GM12878 (cell line): ENCODE results near the gene CACFD1. TPM values are rescaled to one million over a fixed set of nuclear protein-coding genes. Genes with fewer than 3 reads are reported as not detected.

Experiments
- ATAC-seq: fragments of 200-7000 bp; cut with Tn5 transposase; 3 replicates; pipeline ENCODE4 v1.9.1; 2020; ENCODE audit warnings: mild to moderate bottlenecking, moderate library complexity
- BruUV-seq: library from RNA; stranded (reverse); fragments of 400-500 nt; replicated peaks from 2 replicates; lab custom pipeline; 2021; lab: Mats Ljungman, UMichigan
- CTCF ChIA-PET: fragments of 300-600 bp; sonication (Branson Sonifier 250); formaldehyde crosslinking; extraction: SDS; loops from one replicate; lab custom pipeline; 2021; ENCODE audit warnings: inconsistent platforms; lab: Yijun Ruan, JAX
- POLR2A ChIA-PET: fragments of 350-600 bp; formaldehyde crosslinking; extraction: SDS; loops from one replicate; lab custom pipeline; 2021; ENCODE audit warnings: inconsistent platforms; lab: Charles Lee
- RAD21 ChIA-PET: fragments of 300-600 bp; sonication (Branson Sonifier 250); formaldehyde crosslinking; loops from one replicate; lab custom pipeline; 2023; ENCODE audit warnings: antibody characterized with exemption; ENCODE audit not compliant: unreplicated experiment; lab: Charles Lee
- SMC1A ChIA-PET: fragments of 300-600 bp; sonication (Branson Sonifier 250); formaldehyde crosslinking; loops from one replicate; lab custom pipeline; 2023; ENCODE audit not compliant: unreplicated experiment, uncharacterized antibody; lab: Charles Lee
- DNase-seq: peaks from one replicate; pipeline ENCODE4 v3.0.0-alpha.2; 2011; ENCODE audit warnings: low read depth, low spot score
- FAIRE-seq: peaks from 3 replicates; lab custom pipeline; 2011; peaks lifted over from hg19 to GRCh38; lab: Jason Lieb, UNC
- H2AFZ ChIP-seq: 2 replicates; pipeline ENCODE4 v1.6.0; 2011; ENCODE audit warnings: low read depth, low read length, control low read depth; ENCODE audit not compliant: control insufficient read depth
- H3K27ac ChIP-seq: 2 replicates; pipeline ENCODE4 v1.5.1; 2011; ENCODE audit warnings: control low read depth; ENCODE audit not compliant: control insufficient read depth, insufficient read depth
- H3K27me3 ChIP-seq, 2 experiments: replicated peaks in 1 of 2; 2 replicates each; pipeline versions ENCODE4 v1.6.0 to v1.6.1; 2011; ENCODE audit warnings: low read length in 1 of 2; ENCODE audit not compliant: control insufficient read depth in 2 of 2, insufficient read depth in 2 of 2
- H3K36me3 ChIP-seq, 2 experiments: 2 replicates each; pipeline ENCODE4 v1.5.1; 2011; ENCODE audit warnings: low read length in 1 of 2; ENCODE audit not compliant: control insufficient read depth in 2 of 2, insufficient read depth in 2 of 2
- H3K4me1 ChIP-seq: 2 replicates; pipeline ENCODE4 v1.6.1; 2011; ENCODE audit warnings: mild to moderate bottlenecking, low read length, moderate library complexity, mixed read lengths; ENCODE audit not compliant: control insufficient read depth, insufficient read depth
- H3K4me2 ChIP-seq: 2 replicates; pipeline ENCODE4 v1.6.0; 2011; ENCODE audit warnings: control low read depth; ENCODE audit not compliant: control insufficient read depth, insufficient read depth
- H3K4me3 ChIP-seq: fragments of 200-600 bp; sonication (generic); 2 replicates; pipeline ENCODE4 v1.5.1; 2016
- H3K79me2 ChIP-seq: 2 replicates; pipeline ENCODE4 v1.6.0; 2011; ENCODE audit warnings: low read length; ENCODE audit not compliant: control insufficient read depth, insufficient read depth
- H3K9ac ChIP-seq: 2 replicates; pipeline ENCODE4 v1.8.0; 2011; ENCODE audit warnings: low read length, control low read depth, mixed read lengths; ENCODE audit not compliant: control insufficient read depth, insufficient read depth
- H3K9me3 ChIP-seq: replicated peaks from 3 replicates; pipeline ENCODE4 v1.5.1; 2011; ENCODE audit warnings: mild to moderate bottlenecking, low read length; ENCODE audit not compliant: control insufficient read depth, insufficient read depth
- H4K20me1 ChIP-seq: 2 replicates; pipeline ENCODE4 v1.6.0; 2011; ENCODE audit not compliant: control insufficient read depth, insufficient read depth
- CEBPB ChIP-seq, 2 experiments: fragments of 150-350 bp in 1 of 2; IDR thresholded peaks; 2 replicates each; pipeline ENCODE4 v1.6.1; 2012 to 2014; ENCODE audit warnings: low read depth in 2 of 2, low read length in 2 of 2, borderline replicate concordance in 1 of 2, inconsistent platforms in 1 of 2
- CUX1 ChIP-seq: IDR thresholded peaks from 2 replicates; pipeline ENCODE4 v1.6.1; 2012; ENCODE audit warnings: improper control_type of control experiment, low read depth, low read length; ENCODE audit not compliant: insufficient replicate concordance
- E4F1 ChIP-seq: fragments of 450-650 bp; IDR thresholded peaks from 2 replicates; pipeline ENCODE4 v1.6.1; 2018; ENCODE audit warnings: borderline replicate concordance, mild to moderate bottlenecking; ENCODE audit not compliant: partially characterized antibody
- ELK1 ChIP-seq: IDR thresholded peaks from 2 replicates; pipeline ENCODE4 v1.6.1; 2012; ENCODE audit warnings: low read depth, low read length, improper control_type of control experiment
- NFIC ChIP-seq: IDR thresholded peaks from 2 replicates; pipeline ENCODE4 v1.6.1; 2012; ENCODE audit warnings: low read depth, mild to moderate bottlenecking, inconsistent platforms, low read length, moderate library complexity
- NR2C2 ChIP-seq: IDR thresholded peaks from 2 replicates; pipeline ENCODE4 v1.6.1; 2011; ENCODE audit warnings: borderline replicate concordance, low read depth; ENCODE audit not compliant: control insufficient read depth, insufficient read length
- NR2F1 ChIP-seq: fragments of 450-650 bp; conservative IDR thresholded peaks from 2 replicates; pipeline ENCODE4 v1.6.1; 2017; ENCODE audit warnings: mild to moderate bottlenecking
- PAX5 ChIP-seq: IDR thresholded peaks from 2 replicates; pipeline ENCODE4 v1.6.1; 2011; ENCODE audit warnings: low read depth, low read length, borderline replicate concordance
- POLR2A ChIP-seq: IDR thresholded peaks from 2 replicates; pipeline ENCODE4 v1.6.1; 2011; ENCODE audit warnings: low read depth, mild to moderate bottlenecking, low read length
- RELA ChIP-seq: fragments of 450-650 bp; IDR thresholded peaks from 2 replicates; pipeline ENCODE4 v1.8.0; 2014; ENCODE audit warnings: borderline replicate concordance; ENCODE audit not compliant: partially characterized antibody
- RFX5 ChIP-seq: IDR thresholded peaks from 2 replicates; pipeline ENCODE4 v1.6.1; 2011; ENCODE audit warnings: low read depth, low read length, improper control_type of control experiment
- WGBS: methylation state at CpG from one replicate; pipeline ENCODE4 v1.1.6; 2016; ENCODE audit warnings: low lambda C conversion rate; ENCODE audit not compliant: insufficient replicate concordance, insufficient coverage; ENCODE audit errors: missing lambda C conversion rate; 5-methylcytosine and 5-hydroxymethylcytosine counted together
- in situ Hi-C: fragments of 300-500 bp; cut with MboI; formaldehyde crosslinking; loops from 9 replicates; pipeline ENCODE4 v1.14.3; 2018; ENCODE audit warnings: mixed read lengths
- intact Hi-C: fragments of 100-400 bp; cut with micrococcal nuclease; formaldehyde crosslinking; loops from one replicate; pipeline ENCODE4 v1.14.2; 2022; ENCODE audit not compliant: unreplicated experiment
- polyA plus RNA-seq, 11 experiments: library from polyadenylated mRNA; depleted of rRNA in 4 of 11; unstranded in 6 of 11; stranded (reverse) in 5 of 11; fragments of >200 nt; fragmentation: Nextera tagmentation in 4 of 11; fragmentation: Illumina TruSeq in 1 of 11; extraction: Ambion mirVana in 4 of 11; extraction: Trizol in 1 of 11; gene quantifications; 1 replicate in 1 of 11; 2 replicates in 10 of 11; pipeline versions ENCODE4 v1.2.1 to v1.2.3, GENCODE V29; 2011 to 2016; ENCODE audit warnings: inconsistent platforms in 2 of 11, missing spikeins in 2 of 11, low read depth in 1 of 11
- total RNA-seq, 4 experiments: library from RNA; depleted of rRNA in 3 of 4; stranded (reverse); fragments of >200 nt in 3 of 4; fragmentation: Illumina TruSeq in 1 of 4; extraction: Trizol in 1 of 4; gene quantifications; 2 replicates each; pipeline versions ENCODE4 v1.2.1 to v1.2.3, GENCODE V29; 2013 to 2021

Gene CACFD1
- total and polyA plus RNA-seq, 10 of the 15 experiments (the other 5 are each of a cell fraction or from before 2014, with no cell fraction given) = 0.09 to 5.8 (median 1.4) TPM; not detected in 1

GRCh38 chr9:133511607-133512006, 51.8 kb downstream of the CACFD1 start:
- BruUV-seq = no TSS peak

More at GRCh38 chr9:133511607-133512006, 51.8 kb downstream of the CACFD1 start:
- no peaks in the 10 kb centered on the region for H3K9me3 ChIP-seq
- intact Hi-C loops = no loop called here
- FAIRE-seq = no peak
- ChIA-PET CTCF (no interaction called here), RAD21 (no interaction called here), SMC1A (no interaction called here), POLR2A (no interaction called here)
- no peaks in the 10 kb centered on the region for H3K4me1 ChIP-seq
- no peak for DNase-seq
- TF ChIP-seq CUX1 (no peak), PAX5 (no peak), NFIC (no peak), RELA (no peak), E4F1 (no peak), ELK1 (no peak), RFX5 (no peak), POLR2A (no peak), NR2C2 (no peak), NR2F1 (no peak), CEBPB (IDR thresholded peaks at IDR 0.05; ENCODE audit: borderline replicate concordance in 1 of 2, low read depth in 2 of 2, low read length in 2 of 2) (no peak)
- WGBS = 58% methylated on average over 10 of the region's 10 CpGs
- H3K4me2 ChIP-seq = no peak overlapping the region
- in situ Hi-C loops = no loop called here
- no peaks in the 10 kb centered on the region for H4K20me1 ChIP-seq
- H2AFZ ChIP-seq = no peak overlapping the region
- H3K79me2 ChIP-seq = no peaks in the 10 kb centered on the region
- ATAC-seq = no peak
- H3K9ac ChIP-seq = no peak overlapping the region
- peaks cover 0 to 2% of the 10 kb centered on the region in 2 experiments; a peak in 2 of 4 replicates for H3K27me3 ChIP-seq
- no peak overlapping the region for H3K27ac ChIP-seq
- no peaks in the 10 kb centered on the region for H3K36me3 ChIP-seq
- no peak overlapping the region for H3K4me3 ChIP-seq
